ENCODE measurements around the gene LELP1.
"Not testable (repeated sequence)": the region's sequence is repeated elsewhere in the genome, so short reads cannot be mapped to it uniquely, and the experiment has no call there.

The LELP1 gene

DNA sequence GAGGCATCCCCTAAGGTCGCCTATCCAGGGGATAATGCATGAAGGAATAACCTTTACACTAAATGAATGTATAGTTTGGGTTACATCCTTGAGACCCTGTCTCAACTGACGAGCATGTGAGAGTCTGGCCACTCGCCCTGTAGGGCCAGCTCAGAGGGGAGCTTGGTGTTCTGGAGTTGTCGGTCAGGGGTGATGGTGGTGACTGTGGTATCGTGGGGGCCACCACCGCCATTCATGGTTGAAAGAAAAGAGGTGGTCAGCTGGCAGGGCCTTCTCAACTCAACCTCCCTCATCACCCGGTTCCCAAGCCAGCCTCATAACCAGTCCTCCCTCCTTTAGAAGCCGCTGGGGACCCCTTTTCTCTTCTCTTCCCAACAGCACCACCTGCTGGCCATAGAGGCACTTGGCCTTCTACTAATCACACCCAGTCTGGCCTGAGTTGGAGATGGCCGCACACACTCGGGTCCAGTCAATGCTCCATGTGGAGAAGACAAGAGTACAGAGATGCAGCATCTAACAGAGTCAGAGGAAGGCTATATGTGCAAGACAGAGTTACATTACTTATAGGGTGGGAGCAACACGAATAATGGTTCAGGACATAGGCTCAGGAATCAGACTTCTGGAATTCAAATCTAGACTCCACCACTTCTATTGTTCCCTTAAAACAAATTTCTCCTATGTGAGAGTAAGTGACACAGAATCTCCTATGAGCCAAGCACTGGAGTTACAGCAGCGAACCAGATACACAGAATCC lies 26.0 kb downstream of the LELP1 start:
- DNase-seq (ENCODE audit: low read depth): not testable (repeated sequence)

DNA sequence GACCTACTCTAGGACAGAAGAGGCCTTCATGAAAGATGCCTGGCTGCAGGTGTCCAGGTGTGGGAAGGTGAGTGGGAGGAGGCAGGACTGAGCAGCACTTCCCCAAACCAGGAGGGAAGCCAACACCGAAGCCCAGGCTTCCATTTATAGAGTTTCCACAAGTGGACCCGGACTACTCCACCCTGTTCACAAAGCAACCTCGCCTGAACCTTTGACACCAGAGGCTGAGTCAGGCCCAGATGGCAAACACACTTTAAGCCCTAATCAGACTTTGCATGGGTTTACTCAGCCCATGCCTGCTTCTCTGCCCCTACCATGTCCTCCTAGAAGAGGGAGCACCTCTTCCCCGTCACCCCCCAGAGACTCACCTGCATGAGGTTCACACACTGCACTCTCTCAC lies 28.1 kb downstream of the LELP1 start:
- no peak for DNase-seq (ENCODE audit: low read depth)

DNA sequence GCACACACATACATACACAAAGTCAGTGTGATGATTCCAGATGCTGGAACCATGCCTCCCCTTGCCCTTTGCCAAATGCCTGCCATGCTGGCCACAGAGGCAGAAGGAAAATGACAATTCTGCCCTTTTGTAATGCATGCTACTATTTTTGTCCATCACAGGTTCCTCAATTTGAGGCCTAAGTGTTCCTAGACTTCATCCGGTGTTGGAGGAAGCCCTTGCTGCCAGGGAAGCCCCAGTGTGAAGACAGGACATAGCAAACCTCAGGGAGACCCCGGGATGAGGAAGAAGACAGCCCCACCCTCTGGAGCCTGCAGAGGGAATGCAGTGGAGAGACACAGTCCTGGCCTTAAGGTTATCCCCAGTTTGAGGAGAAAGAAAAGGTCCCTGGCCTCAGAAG lies 28.6 kb downstream of the LELP1 start:
- DNase-seq (ENCODE audit: low read depth): no peak

DNA sequence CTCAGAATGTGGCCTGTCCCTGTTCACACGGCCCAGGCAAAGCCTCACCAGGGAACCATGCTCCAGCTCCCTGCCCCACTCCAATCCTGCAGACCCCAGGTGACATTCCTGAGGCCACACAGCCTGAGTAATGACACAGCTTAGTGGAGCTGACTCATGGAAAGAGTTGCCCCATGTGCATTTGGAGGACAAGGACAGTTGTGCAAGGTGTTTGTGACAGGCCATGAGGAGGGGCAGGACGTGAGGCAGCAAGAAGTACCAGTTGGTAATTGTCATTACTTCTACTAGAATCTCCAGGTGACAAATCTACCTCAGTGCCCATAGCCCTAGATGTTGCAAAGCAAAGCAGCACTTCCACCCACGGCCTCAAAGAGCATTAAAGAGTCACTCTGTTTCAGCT lies 29.3 kb downstream of the LELP1 start:
- no peak for DNase-seq (ENCODE audit: low read depth)

DNA sequence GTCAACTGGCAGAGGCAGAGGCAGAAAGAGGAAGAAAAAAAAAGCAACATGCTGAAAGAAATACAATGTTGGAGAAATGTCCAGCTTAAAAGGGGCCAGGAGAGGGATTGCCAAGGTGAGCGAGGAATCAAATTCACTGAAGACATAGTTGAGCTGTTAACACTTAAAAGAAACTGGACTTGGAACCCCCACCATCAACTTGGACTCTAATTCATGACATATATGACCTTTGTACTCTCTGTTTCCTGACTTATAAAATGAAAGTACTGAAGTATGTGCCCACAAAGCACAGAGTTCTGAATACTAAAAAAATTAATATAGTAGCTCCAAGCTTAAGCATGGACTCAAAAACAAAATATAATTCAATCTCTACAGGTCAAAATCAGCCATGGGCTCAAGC lies 30.2 kb downstream of the LELP1 start:
- no peak for DNase-seq (ENCODE audit: low read depth)

DNA sequence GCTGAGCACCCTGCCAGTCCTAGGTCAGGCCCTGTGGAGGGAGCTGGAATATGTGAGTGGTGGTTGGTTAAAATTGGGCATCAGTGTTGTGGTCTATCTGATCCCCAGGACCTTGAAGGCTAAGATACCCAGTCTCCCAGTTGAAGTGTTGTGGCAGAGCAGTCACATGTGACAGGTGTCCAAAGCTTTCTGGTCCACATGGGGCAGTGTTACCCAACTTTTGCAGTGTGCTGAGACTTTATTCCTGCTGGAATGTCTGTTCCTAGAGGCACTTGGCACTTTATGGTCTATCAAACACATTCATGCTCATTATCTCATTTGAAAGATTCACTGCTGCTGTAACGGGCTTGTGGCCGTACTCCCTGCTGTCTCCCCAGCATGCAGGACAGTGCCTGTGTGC lies 35.3 kb downstream of the LELP1 start:
- DNase-seq (ENCODE audit: low read depth): no peak

DNA sequence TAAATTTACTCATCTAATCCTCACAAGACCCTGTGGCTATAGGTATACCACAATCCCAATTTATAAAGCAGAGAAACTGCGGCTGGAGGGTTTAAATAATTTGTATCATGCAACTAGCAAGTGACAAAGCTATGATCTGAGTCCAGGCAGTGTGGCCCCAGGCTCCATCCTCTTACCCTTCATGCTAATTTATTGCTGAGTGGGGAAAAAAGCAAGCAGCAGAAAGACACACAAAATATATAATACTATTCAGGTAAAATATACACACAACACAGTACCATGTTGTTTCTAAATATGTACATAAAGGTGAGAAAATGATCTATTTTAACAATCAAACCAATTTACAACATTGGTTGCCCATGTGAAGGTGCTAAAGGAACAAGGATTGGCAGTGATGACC lies 38.9 kb downstream of the LELP1 start:
- no peak for DNase-seq (ENCODE audit: low read depth)

DNA sequence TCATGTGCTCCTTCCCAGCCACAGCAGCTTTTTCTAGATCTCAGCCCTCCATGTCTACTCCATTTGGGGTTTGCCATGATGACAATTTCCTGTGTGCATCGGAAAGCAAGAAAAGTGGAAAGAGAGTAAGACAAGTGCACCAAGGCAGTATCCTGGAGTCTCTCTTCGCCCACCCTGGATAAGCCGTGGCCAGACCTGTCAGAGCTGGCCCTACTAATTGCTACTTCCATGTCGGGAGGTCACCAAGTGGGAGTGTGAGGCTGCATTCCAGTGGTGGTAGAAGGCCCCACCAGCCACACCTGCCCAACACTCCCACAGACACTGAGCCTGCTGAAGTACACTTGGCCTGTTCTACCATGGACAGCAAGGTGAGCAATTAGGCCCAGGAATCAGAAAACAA lies 42.2 kb downstream of the LELP1 start:
- DNase-seq (ENCODE audit: low read depth): no peak

DNA sequence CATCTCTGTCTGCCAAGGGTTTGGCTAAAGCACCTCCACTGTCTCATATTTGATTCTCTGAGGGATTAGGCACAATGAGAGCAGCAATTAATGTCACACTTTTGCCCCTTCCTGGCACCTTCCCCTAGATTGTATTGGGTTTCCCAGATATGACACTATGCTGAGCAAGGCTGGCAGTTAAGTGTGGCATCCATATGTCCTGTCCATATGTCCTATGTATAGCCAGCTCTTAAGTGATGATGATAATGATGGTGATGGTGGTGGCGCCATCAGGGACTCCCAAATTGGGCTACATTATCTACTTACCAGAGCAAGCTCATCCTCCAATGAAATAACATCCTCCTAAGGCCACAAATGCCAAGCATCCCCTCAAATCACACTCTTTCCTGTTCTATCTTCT lies 42.8 kb downstream of the LELP1 start:
- DNase-seq (ENCODE audit: low read depth): no peak

DNA sequence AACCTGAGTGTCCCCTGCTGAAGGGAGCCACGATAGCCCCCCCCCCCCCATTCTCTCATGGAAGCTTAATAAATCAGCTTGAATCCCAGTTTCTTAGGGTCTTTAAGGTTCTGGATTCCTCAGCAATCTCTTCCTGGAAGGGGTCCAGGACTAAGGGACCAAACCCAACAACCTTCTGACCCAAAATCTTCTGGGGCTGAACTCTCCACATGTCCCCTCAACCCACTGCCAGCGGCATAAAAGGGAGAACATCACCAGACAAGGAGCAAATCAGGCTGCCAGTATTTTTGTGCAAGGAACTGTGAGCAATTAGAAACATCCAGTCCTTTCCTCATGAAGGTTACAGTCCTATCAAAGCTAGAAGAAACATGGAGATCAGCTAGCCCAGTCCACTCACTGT lies 43.6 kb downstream of the LELP1 start:
- no peak for DNase-seq (ENCODE audit: low read depth)

DNA sequence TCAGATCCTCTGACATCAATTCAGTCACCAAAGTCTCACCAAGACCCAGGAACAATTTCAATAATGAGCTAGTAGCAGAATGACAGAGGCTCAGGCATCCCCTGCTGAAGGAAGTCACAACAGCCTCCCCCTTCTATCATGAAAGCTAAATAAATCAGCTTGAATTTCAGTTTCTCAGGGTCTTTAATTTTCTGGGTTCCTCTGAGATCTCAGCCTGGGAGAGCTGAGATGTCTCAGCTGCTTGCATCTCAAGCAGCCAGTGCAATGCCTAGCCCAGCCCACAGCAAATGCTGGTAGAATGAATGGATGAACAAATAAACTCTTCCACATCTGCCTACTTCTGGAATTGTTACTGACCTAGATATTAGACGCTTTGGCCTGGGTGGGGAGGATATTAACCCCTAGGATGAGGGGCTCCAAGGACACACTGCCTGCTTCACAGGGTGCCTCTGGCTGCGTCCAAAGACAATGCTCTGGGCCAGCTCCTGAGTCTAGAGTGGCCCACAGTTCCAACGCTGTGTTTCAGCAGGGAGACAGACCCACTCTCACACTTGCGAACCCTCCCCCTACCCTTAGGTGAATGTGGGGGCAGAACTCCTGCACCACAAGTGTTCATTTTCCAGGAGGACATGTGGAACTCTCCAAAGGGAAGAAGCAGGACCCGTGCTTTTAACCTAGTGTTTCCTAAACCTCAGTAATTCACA lies 45.1 kb downstream of the LELP1 start:
- no peak for DNase-seq (ENCODE audit: low read depth)

DNA sequence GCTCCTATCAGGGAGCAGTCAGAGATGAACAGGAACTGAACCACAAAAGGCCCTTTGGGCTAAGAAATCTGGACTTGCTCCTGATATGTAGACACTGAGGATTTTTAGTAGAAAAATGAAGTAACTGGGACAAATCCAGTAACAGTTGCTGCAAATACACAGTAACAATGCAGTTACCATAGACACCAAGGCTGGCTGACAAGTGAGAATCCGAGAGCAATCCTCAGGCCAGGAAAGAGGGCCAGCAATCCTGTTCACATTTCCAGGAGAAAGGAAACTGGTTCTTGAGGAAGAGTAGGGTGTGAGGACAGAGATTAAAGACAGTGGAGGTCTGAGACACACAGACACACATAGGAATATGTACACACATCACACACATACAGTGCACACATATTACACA lies 46.9 kb downstream of the LELP1 start:
- no peak for DNase-seq (ENCODE audit: low read depth)

DNA sequence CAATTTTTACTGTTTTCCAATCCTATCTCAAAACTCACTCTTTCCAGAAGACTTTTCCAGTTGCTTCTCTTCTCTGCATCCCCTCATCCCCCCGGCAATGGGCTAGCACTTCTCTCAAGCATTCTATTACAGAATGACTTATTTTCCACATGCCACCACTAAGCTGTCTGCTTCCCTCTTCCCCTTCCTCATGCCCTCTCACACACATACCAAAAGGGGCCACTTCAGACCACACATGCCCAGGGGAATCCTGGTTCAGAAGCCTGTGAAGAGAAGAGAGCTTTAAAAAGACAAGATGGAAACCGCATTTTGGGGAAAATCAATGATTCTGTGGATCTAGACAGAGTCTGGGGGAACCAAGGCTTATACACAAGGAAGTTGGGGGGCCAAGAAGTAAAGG lies 47.9 kb downstream of the LELP1 start:
- no peak for DNase-seq (ENCODE audit: low read depth)

DNA sequence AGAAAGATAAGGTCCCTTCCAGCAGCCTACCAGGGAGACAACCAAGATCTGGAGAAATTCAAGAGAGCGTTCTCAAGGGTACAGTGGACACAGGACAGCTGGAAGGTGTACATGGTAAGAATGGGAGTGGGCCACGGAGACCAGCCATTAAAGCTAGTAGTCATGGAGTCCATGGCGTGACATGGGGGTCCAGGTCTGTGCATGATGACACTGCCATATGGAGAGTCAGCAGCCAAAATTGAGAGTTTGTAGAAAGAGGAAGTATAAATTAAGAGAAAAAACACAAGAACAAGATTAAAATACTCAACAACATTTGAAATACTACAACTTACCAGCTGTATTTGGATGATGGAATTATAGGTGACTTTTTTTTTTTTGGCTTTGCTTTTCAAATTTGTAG lies 48.3 kb downstream of the LELP1 start:
- DNase-seq (ENCODE audit: low read depth): no peak

DNA sequence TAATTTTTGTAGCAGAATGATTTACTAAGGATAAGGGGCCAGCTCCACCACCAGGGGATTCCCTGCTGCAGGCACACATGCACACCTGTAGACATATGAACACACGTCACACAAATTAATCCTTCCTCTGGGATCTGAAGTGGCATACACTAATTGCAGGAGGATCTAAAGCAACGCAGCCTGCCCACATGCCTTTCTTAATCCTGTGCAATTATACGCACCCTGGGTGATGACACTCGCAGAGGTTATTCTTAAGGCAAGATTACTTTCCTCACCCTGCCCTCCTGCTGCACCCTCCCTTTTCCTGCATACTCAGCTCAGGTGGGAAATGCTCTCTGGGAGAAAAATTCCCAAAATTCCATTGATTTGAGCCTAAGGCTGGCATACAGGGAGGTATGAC lies 48.8 kb downstream of the LELP1 start:
- no peak for DNase-seq (ENCODE audit: low read depth)

DNA sequence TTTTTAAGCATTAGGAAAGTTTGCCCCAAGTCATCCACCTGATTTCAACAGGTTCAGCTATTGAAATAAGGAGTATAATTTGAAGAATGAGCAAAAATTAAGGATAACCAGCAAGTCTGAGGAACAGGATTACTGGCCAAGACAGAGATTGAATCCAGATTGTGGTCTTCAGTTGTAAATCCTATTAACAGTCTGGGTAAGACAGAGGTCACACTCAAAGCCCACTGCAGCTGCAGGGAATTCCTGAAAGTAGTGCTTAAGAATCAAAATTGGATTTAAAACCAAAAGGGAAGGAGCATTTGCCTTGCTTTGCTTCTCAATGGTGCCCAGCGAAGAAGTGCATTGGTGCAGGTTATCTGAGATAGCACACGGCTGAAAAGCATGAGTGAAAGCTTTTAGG lies 49.8 kb downstream of the LELP1 start:
- no peak for DNase-seq (ENCODE audit: low read depth)

DNA sequence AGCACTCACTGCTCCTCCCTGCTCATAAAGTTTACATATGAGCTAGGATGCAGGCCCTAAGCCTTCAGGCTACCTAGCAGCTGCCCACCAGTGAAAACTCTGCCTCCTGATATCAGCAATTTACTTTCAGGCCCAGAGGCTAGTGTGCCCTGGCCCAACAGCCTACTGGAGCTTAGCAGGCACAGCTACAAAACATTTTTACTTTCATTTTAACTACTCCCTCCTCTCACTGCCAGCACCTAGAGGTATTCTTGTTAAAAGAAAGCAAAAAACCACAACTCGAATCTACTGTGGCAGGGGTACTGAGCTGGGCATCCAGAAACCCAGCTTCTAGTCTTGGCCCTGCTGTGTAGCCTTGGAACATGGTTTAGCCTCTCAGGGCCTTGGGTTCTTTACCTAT lies 50.5 kb downstream of the LELP1 start:
- no peak for DNase-seq (ENCODE audit: low read depth)

All from iris pigment epithelial cell (primary cell).